Fibroblast of the aortic adventitia (primary cell): Measurements from ENCODE around the gene FKBP5. TPM values are rescaled to one million over a fixed set of nuclear protein-coding genes. Genes with fewer than 3 reads are reported as not detected.

Source experiments
- DNase-seq: peaks from one replicate; pipeline ENCODE4 v3.0.0-alpha.2; 2010; ENCODE audit warnings: low read depth
- H3K4me3 ChIP-seq: 2 replicates; pipeline ENCODE4 v1.5.1; 2011; ENCODE audit warnings: low read depth, mild to moderate bottlenecking, control low read depth, low read length, moderate library complexity
- CTCF ChIP-seq: IDR thresholded peaks from 2 replicates; pipeline ENCODE4 v1.5.1; 2011; ENCODE audit warnings: mild to moderate bottlenecking, low read length, control low read depth, inconsistent platforms; ENCODE audit not compliant: insufficient read depth
- total RNA-seq: library from RNA; depleted of rRNA; stranded (reverse); fragments of >200 nt; gene quantifications from 2 replicates; pipeline ENCODE4 v1.2.3, GENCODE V29; 2012; ENCODE audit warnings: low replicate concordance

The FKBP5 gene
- total RNA-seq, 1 donor = 5.3 TPM

- peak overlapping the region; percentile 3 for H3K4me3 ChIP-seq
- TF ChIP-seq CTCF = no peak
- no peak for DNase-seq
Measured at GRCh38 chr6:35669451-35670045, 19.2 kb downstream of the FKBP5 start.

GRCh38 chr6:35668744-35669450, 19.8 kb downstream of the FKBP5 start:
- H3K4me3 ChIP-seq = no peak overlapping the region
- TF ChIP-seq CTCF = no peak
- DNase-seq = peak; percentile 80

GRCh38 chr6:35668096-35668495, 20.6 kb downstream of the FKBP5 start:
- H3K4me3 ChIP-seq = no peak overlapping the region
- DNase-seq = peak; percentile 29
- no peak for TF ChIP-seq CTCF

GRCh38 chr6:35665573-35665972, 23.1 kb downstream of the FKBP5 start:
- H3K4me3 ChIP-seq = no peak overlapping the region
- TF ChIP-seq CTCF = no peak
- no peak for DNase-seq

- peak; percentile 16 for DNase-seq
- H3K4me3 ChIP-seq = no peak overlapping the region
- TF ChIP-seq CTCF = no peak
Measured at GRCh38 chr6:35664945-35665344, 23.8 kb downstream of the FKBP5 start.

GRCh38 chr6:35663447-35664235, 25.1 kb downstream of the FKBP5 start:
- H3K4me3 ChIP-seq = no peak overlapping the region
- DNase-seq = peak; percentile 71
- TF ChIP-seq CTCF = no peak
